ENCODE results near the gene NOTCH1. TPM values are rescaled to one million over a fixed set of nuclear protein-coding genes. Genes with fewer than 3 reads are reported as not detected.

Gene NOTCH1
- total and polyA plus RNA-seq, 2 of the 8 experiments (the other 6 are each of a cell fraction or from before 2014, with no cell fraction given), result 6.9 to 55.6 TPM

DNA sequence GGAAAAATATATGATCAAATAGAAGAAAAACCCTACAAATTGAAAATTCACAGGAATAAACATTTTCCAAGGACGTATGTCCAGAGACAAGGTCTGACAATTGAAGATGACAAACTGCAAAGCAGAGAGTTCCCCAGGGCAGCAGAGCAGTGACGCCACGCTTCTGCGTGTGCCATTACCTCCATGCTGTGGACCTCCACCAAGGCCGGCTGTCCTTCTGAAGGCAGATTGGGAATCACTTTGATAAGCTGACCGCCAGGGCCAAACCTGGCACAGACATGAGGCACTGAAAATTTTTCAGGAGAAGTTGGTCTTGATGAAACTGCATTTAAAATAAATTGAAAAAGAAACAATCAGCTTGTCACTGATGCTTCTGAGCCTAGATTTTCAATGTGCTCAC is 81.6 kb downstream of the NOTCH1 start:
- Histone ChIP-seq H3K27ac (ENCODE audit: low read depth, low read length) (no peak overlapping the region), H3K23ac (ENCODE audit: insufficient read length) (no peak overlapping the region), H2BK5ac (ENCODE audit: low read depth, low read length) (no peak overlapping the region), H3K56ac (replicated peaks; ENCODE audit: insufficient read length, low read depth, low read length) (no peak overlapping the region), H3K27me3 (replicated peaks in 1 of 4; ENCODE audit: control insufficient read depth in 3 of 4, extremely low read depth in 1 of 4, insufficient read depth in 3 of 4, low read length in 3 of 4) (no peaks in the 10 kb centered on the region), H4K8ac (ENCODE audit: extremely low read depth, insufficient read depth, low read length) (no peak overlapping the region), H4K5ac (ENCODE audit: insufficient read length, low read depth, low read length) (no peak overlapping the region), H3K4me1 (replicated peaks in 1 of 4; ENCODE audit: control insufficient read depth in 3 of 4, insufficient read depth in 4 of 4, low read length in 3 of 4) (no peaks in the 10 kb centered on the region), H4K20me1 (replicated peaks in 1 of 2; ENCODE audit: control insufficient read depth in 1 of 2, insufficient read depth in 2 of 2, low read length in 2 of 2) (peaks cover 12 to 22% of the 10 kb centered on the region in 2 experiments), H3K23me2 (ENCODE audit: low read depth, low read length) (no peaks in the 10 kb centered on the region), H3K79me1 (ENCODE audit: low read depth, low read length) (no peaks in the 10 kb centered on the region; the same call in 1 of the 2 replicates), H3K4me2 (ENCODE audit: insufficient read depth in 1 of 2, low read depth in 2 of 2, low read length in 2 of 2) (no peak overlapping the region), H2AFZ (ENCODE audit: low read length) (no peak overlapping the region), H2BK15ac (ENCODE audit: low read length) (no peak overlapping the region), H4K91ac (replicated peaks; ENCODE audit: insufficient read length, low read length) (no peak overlapping the region), H3K9me3 (ENCODE audit: insufficient read depth in 2 of 2, low read depth in 1 of 2, low read length in 1 of 2) (no peaks in the 10 kb centered on the region), H3K4ac (replicated peaks; ENCODE audit: insufficient read length, low read depth, low read length) (no peak overlapping the region), H3K18ac (ENCODE audit: extremely low read depth, low read length) (no peak overlapping the region), H3K79me2 (ENCODE audit: control insufficient read depth in 1 of 2, insufficient read depth in 2 of 2, low read length in 2 of 2) (no peaks in the 10 kb centered on the region), H2BK12ac (ENCODE audit: low read depth, low read length) (no peak overlapping the region), H2BK120ac (replicated peaks; ENCODE audit: low read depth, low read length) (no peak overlapping the region), H2AK5ac (ENCODE audit: low read depth, low read length) (no peak overlapping the region), H3K9ac (replicated peaks in 1 of 4; ENCODE audit: extremely low read depth in 1 of 4, low read depth in 3 of 4, low read length in 3 of 4) (no peak overlapping the region), H3K36me3 (ENCODE audit: control insufficient read depth in 2 of 4, insufficient read depth in 4 of 4, low read length in 3 of 4) (peaks cover 34 to 79% (median 68%) of the 10 kb centered on the region in 4 experiments), H3K4me3 (ENCODE audit: extremely low read depth in 1 of 4, insufficient read depth in 2 of 4, low read depth in 3 of 4, low read length in 4 of 4) (no peak overlapping the region), H3K14ac (ENCODE audit: insufficient read length) (no peak overlapping the region), H2BK20ac (ENCODE audit: low read length) (no peak overlapping the region)
- DNase-seq (ENCODE audit: low read depth in 1 of 2, low spot score in 2 of 2) (no peak), FAIRE-seq (no peak)
- ChIA-PET CTCF (ENCODE audit: partially characterized antibody) (interaction anchor here (0.7 to 1.5 kb wide), 6 partner anchors 21 to 178 kb away, joined by 3 to 6 read pairs (median 3); no protein-coding TSS in a partner anchor), POLR2A (ENCODE audit: partially characterized antibody) (interaction anchor here (0.8 to 2.9 kb wide), 6 partner anchors 8 to 55 kb away, joined by 3 to 13 read pairs (median 6); no protein-coding TSS in a partner anchor)
- 94% methylated on average over 6 of the region's 6 CpGs; no CpG with 5 or more reads in 1 of the 2 experiments for WGBS, 2 experiments (ENCODE audit: extremely low coverage in 1 of 2, insufficient coverage in 1 of 2, insufficient read length in 1 of 2, insufficient replicate concordance in 2 of 2, low coverage in 1 of 2, low lambda C conversion rate in 2 of 2, missing lambda C conversion rate in 1 of 2)
- TF ChIP-seq CTBP2 (IDR thresholded peaks at IDR 0.05; ENCODE audit: borderline replicate concordance, insufficient read depth, insufficient read length, low read length), result no peak
- no peak for TF ChIP-seq SP1 (IDR thresholded peaks at IDR 0.05; ENCODE audit: low read depth, low read length)
- no peak for TF ChIP-seq EGR1 (IDR thresholded peaks at IDR 0.05; ENCODE audit: borderline replicate concordance, low read depth, low read length)
- TF ChIP-seq RXRA (IDR thresholded peaks at IDR 0.05; ENCODE audit: insufficient read depth, low read depth, low read length), result no peak
- no peak for TF ChIP-seq SAP30 (IDR thresholded peaks at IDR 0.05; ENCODE audit: insufficient read depth, insufficient replicate concordance, low read length)
- no peak for TF ChIP-seq RNF2 (IDR thresholded peaks at IDR 0.05; ENCODE audit: borderline replicate concordance, low read depth, low read length, missing control alignments, poor library complexity, severe bottlenecking)
- no peak for TF ChIP-seq BCL11A (IDR thresholded peaks at IDR 0.05; ENCODE audit: low read depth in 2 of 2, low read length in 2 of 2)
- TF ChIP-seq BRCA1 (IDR thresholded peaks at IDR 0.05; ENCODE audit: low read depth, low read length), result no peak
- no peak for TF ChIP-seq HDAC2 (IDR thresholded peaks at IDR 0.05; ENCODE audit: borderline replicate concordance in 1 of 2, low read depth in 2 of 2, low read length in 2 of 2)
- TF ChIP-seq EZH2 (IDR thresholded peaks at IDR 0.05; ENCODE audit: low read depth, low read length, severe bottlenecking), result no peak
- TF ChIP-seq TEAD4 (IDR thresholded peaks at IDR 0.05; ENCODE audit: low read depth, low read length), result no peak
